HFF-Myc (cell line): ENCODE data around the gene FGD2.

ENCODE experiments used
- DNase-seq: peaks from one replicate; pipeline ENCODE4 v3.0.0-alpha.2; 2011; ENCODE audit warnings: low read depth; ENCODE audit errors: extremely low read depth
- H3K4me3 ChIP-seq: replicated peaks from 2 replicates; pipeline ENCODE4 v1.5.1; 2011; ENCODE audit warnings: low read depth, mild to moderate bottlenecking, control low read depth, low read length
- CTCF ChIP-seq: IDR thresholded peaks from 2 replicates; pipeline ENCODE4 v1.5.1; 2012; ENCODE audit warnings: mild to moderate bottlenecking, low read depth, low read length, control low read depth; ENCODE audit errors: missing control alignments

FGD2 gene

DNA sequence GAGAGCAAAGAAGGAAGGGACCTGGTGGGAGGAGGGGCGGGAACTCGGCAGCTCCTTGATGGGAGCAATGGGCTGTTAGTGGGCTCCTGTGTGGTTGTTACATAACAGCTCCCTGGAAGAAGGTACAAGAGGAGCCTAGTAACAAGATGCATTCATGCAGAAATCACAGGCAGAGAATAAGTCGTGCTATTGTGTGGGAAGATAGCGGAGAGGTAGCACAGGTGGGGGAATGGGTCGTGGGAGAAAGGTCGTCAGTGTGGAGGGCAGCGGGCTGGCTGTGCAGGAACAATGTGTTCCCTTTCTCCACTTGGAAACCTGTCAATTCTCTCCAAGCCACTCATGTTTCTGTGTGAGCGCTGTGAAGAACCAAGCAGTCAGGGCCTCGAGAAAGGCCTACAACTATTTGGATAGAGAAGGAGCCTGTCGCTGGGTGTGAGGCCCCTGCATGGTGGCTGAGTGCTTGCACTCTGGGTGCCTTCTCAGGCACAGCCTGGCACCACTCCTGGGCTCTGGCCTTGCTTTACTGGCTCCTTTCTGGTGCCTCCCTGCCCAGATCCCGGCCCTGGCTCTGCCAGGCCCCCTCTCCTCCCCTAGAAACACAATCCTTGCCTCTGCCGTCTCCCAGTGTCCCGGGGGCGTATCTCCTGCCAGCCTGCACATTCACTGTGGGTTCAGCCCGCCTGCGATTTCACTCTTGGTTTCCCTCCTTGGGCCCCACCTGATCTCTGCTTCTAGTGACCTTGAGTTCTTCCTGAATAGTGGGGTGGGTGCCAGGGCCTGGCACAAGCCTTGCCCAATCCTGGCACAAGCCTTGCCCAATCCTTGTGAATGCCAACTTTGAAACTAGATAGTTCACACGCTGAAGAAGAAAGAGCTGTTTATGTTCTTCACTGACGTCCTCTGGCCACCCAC, 7.4 kb upstream of the FGD2 start:
- DNase-seq = no peak
- no peak for TF ChIP-seq CTCF
- H3K4me3 ChIP-seq = no peak overlapping the region

- TF ChIP-seq CTCF = no peak
- DNase-seq = no peak
- no peak overlapping the region for H3K4me3 ChIP-seq
Observed at GRCh38 chr6:36998723-36999038, 6.8 kb upstream of the FGD2 start.

GRCh38 chr6:36999061-36999750, 6.2 kb upstream of the FGD2 start:
- no peak for DNase-seq
- H3K4me3 ChIP-seq = no peak overlapping the region
- TF ChIP-seq CTCF = no peak

GRCh38 chr6:36999751-37000125, 5.7 kb upstream of the FGD2 start:
- no peak overlapping the region for H3K4me3 ChIP-seq
- TF ChIP-seq CTCF = no peak
- DNase-seq = no peak

- no peak for TF ChIP-seq CTCF
- H3K4me3 ChIP-seq = no peak overlapping the region
- DNase-seq = no peak
Observed at GRCh38 chr6:37004044-37004980, 1.1 kb upstream of the FGD2 start.

DNA sequence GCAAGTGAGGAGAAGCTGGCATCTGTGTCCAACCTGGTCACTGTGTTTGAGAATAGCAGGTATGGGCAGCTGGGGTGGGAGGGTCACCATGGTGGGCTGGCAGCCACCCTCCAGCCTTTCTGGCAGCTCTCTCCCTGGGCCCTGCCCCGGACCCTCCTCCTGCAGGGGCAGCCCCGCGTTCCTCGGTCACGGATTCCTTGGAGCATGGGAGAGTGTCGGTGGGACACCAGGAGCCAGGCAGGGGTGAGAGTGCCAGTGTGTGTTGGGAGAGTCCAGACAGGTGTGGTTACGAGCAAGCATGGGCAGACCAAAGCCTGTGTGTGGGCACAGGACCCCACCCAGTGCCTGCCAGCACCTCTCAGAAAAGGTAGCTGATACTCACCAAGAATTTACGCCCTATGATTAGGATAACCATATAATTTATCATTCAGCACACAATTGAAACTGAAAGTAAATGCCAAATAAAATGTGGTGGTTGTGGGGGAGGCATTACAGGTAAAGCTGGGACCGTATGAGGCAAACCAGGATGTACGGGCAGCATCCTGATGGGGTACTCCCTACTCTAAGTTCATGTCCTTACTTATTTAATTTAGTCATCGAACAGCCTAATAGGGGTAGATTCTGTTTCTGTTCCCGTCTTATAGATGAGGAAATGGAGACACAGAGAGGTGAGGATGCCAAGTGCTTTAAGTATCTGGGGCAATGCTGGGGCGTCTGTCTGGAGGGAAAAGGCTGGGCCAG, 542 bp downstream of the FGD2 start:
- DNase-seq = no peak
- no peak for TF ChIP-seq CTCF
- H3K4me3 ChIP-seq = no peak overlapping the region
